H1 (cell line): Measurements from ENCODE around the gene NLRC5. TPM values are rescaled to one million over a fixed set of nuclear protein-coding genes. Genes with fewer than 3 reads are reported as not detected.

ENCODE experiments used
- CTCF ChIA-PET: fragments of 300-600 bp; sonication (Branson Sonifier 250); formaldehyde crosslinking; loops from one replicate; lab custom pipeline; 2021; ENCODE audit not compliant: partially characterized antibody; lab: Charles Lee
- POLR2A ChIA-PET: fragments of 300-600 bp; sonication (Branson Sonifier 250); formaldehyde crosslinking; loops from one replicate; lab custom pipeline; 2021; ENCODE audit warnings: inconsistent platforms; ENCODE audit not compliant: partially characterized antibody; lab: Charles Lee
- DNase-seq, 2 experiments: peaks; one replicate each; pipeline versions ENCODE4 v3.0.0 to v3.0.0-alpha.2; 2010 to 2022; ENCODE audit warnings: low spot score in 2 of 2, low read depth in 1 of 2, mixed read lengths in 1 of 2
- FAIRE-seq: peaks from 2 replicates; lab custom pipeline; 2011; peaks lifted over from hg19 to GRCh38; lab: Jason Lieb, UNC
- H2AFZ ChIP-seq: 2 replicates; pipeline ENCODE4 v1.8.1; 2012; ENCODE audit warnings: low read length, inconsistent platforms
- H2AK5ac ChIP-seq: 2 replicates; pipeline ENCODE4 v1.6.1; 2013; ENCODE audit warnings: low read depth, low read length
- H2BK120ac ChIP-seq: replicated peaks from 2 replicates; pipeline ENCODE3; 2013; ENCODE audit warnings: low read depth, low read length, inconsistent platforms
- H2BK12ac ChIP-seq: 2 replicates; pipeline ENCODE4 v1.6.1; 2013; ENCODE audit warnings: low read depth, low read length
- H2BK15ac ChIP-seq: 2 replicates; pipeline ENCODE4 v1.6.1; 2013; ENCODE audit warnings: low read length
- H2BK20ac ChIP-seq: 2 replicates; pipeline ENCODE4 v1.6.1; 2013; ENCODE audit warnings: low read length
- H2BK5ac ChIP-seq: 2 replicates; pipeline ENCODE4 v1.6.1; 2013; ENCODE audit warnings: low read depth, low read length
- H3K14ac ChIP-seq: 2 replicates; pipeline ENCODE4 v1.6.1; 2013; ENCODE audit warnings: inconsistent platforms; ENCODE audit not compliant: insufficient read length
- H3K18ac ChIP-seq: 2 replicates; pipeline ENCODE4 v1.6.1; 2013; ENCODE audit warnings: low read length; ENCODE audit errors: extremely low read depth
- H3K23ac ChIP-seq: 2 replicates; pipeline ENCODE4 v1.6.1; 2013; ENCODE audit warnings: inconsistent platforms; ENCODE audit not compliant: insufficient read length
- H3K23me2 ChIP-seq: 2 replicates; pipeline ENCODE4 v1.6.1; 2013; ENCODE audit warnings: low read depth, low read length
- H3K27ac ChIP-seq: 2 replicates; pipeline ENCODE4 v1.6.1; 2011; ENCODE audit warnings: low read depth, low read length, inconsistent platforms
- H3K27me3 ChIP-seq, 4 experiments: replicated peaks in 1 of 4; 1 replicate in 1 of 4; 2 replicates in 3 of 4; pipeline versions ENCODE4 v1.6.1 to v1.8.1; 2011 to 2013; ENCODE audit warnings: low read length in 3 of 4, mild to moderate bottlenecking in 3 of 4, inconsistent platforms in 2 of 4, mixed read lengths in 2 of 4, moderate library complexity in 1 of 4; ENCODE audit not compliant: control insufficient read depth in 3 of 4, insufficient read depth in 3 of 4; ENCODE audit errors: extremely low read depth in 1 of 4
- H3K36me3 ChIP-seq, 4 experiments: 2 replicates each; pipeline versions ENCODE4 v1.6.1 to v1.8.1; 2011 to 2013; ENCODE audit warnings: mild to moderate bottlenecking in 4 of 4, low read length in 3 of 4, moderate library complexity in 2 of 4, control low read depth in 1 of 4, inconsistent platforms in 1 of 4; ENCODE audit not compliant: insufficient read depth in 4 of 4, control insufficient read depth in 2 of 4
- H3K4ac ChIP-seq: replicated peaks from 2 replicates; pipeline ENCODE3; 2013; ENCODE audit warnings: low read length, low read depth, mixed read lengths, inconsistent platforms; ENCODE audit not compliant: insufficient read length
- H3K4me1 ChIP-seq, 4 experiments: replicated peaks in 1 of 4; 1 replicate in 1 of 4; 2 replicates in 3 of 4; pipeline versions ENCODE4 v1.6.1 to v1.8.1; 2011 to 2013; ENCODE audit warnings: low read length in 3 of 4, inconsistent platforms in 2 of 4, mixed read lengths in 1 of 4; ENCODE audit not compliant: insufficient read depth in 4 of 4, control insufficient read depth in 3 of 4
- H3K4me2 ChIP-seq, 2 experiments: 2 replicates each; pipeline versions ENCODE4 v1.6.1 to v1.8.1; 2011 to 2013; ENCODE audit warnings: low read depth in 2 of 2, low read length in 2 of 2, control low read depth in 1 of 2, inconsistent platforms in 1 of 2, mild to moderate bottlenecking in 1 of 2; ENCODE audit not compliant: insufficient read depth in 1 of 2
- H3K4me3 ChIP-seq, 4 experiments: fragments of 200-600, 300-600 bp in 1 of 4; sonication (generic), shearing (Covaris generic), sonication (Bioruptor Twin) in 1 of 4; 2 replicates each; pipeline versions ENCODE4 v1.5.1 to v1.8.1; 2011 to 2016; ENCODE audit warnings: low read length in 4 of 4, low read depth in 3 of 4, control low read depth in 2 of 4, inconsistent platforms in 2 of 4, mild to moderate bottlenecking in 2 of 4, mixed read lengths in 1 of 4, moderate library complexity in 1 of 4; ENCODE audit not compliant: insufficient read depth in 2 of 4; ENCODE audit errors: extremely low read depth in 1 of 4
- H3K56ac ChIP-seq: replicated peaks from 2 replicates; pipeline ENCODE3; 2013; ENCODE audit warnings: low read depth, mild to moderate bottlenecking, mixed read lengths, low read length, inconsistent platforms; ENCODE audit not compliant: insufficient read length
- H3K79me1 ChIP-seq: 2 replicates; pipeline ENCODE4 v1.6.1; 2013; ENCODE audit warnings: low read depth, low read length, control low read depth
- H3K79me2 ChIP-seq, 2 experiments: 2 replicates each; pipeline versions ENCODE4 v1.6.1 to v1.8.1; 2012 to 2013; ENCODE audit warnings: low read length in 2 of 2, mild to moderate bottlenecking in 2 of 2, inconsistent platforms in 1 of 2; ENCODE audit not compliant: insufficient read depth in 2 of 2, control insufficient read depth in 1 of 2
- H3K9ac ChIP-seq, 4 experiments: replicated peaks in 1 of 4; 1 replicate in 1 of 4; 2 replicates in 3 of 4; pipeline versions ENCODE4 v1.6.1 to v1.8.1; 2011 to 2013; ENCODE audit warnings: low read depth in 3 of 4, low read length in 3 of 4, control low read depth in 2 of 4, mild to moderate bottlenecking in 2 of 4, moderate library complexity in 2 of 4, inconsistent platforms in 1 of 4; ENCODE audit errors: extremely low read depth in 1 of 4
- H3K9me3 ChIP-seq, 2 experiments: 2 replicates each; pipeline versions ENCODE4 v1.6.1 to v1.8.1; 2012 to 2013; ENCODE audit warnings: mild to moderate bottlenecking in 2 of 2, moderate library complexity in 2 of 2, control low read depth in 1 of 2, inconsistent platforms in 1 of 2, low read depth in 1 of 2, low read length in 1 of 2, mixed read lengths in 1 of 2; ENCODE audit not compliant: insufficient read depth in 2 of 2
- H4K20me1 ChIP-seq, 2 experiments: replicated peaks in 1 of 2; 2 replicates each; pipeline versions ENCODE3 to v1.8.1; 2011 to 2013; ENCODE audit warnings: inconsistent platforms in 2 of 2, low read length in 2 of 2, mild to moderate bottlenecking in 1 of 2; ENCODE audit not compliant: insufficient read depth in 2 of 2, control insufficient read depth in 1 of 2
- H4K5ac ChIP-seq: 2 replicates; pipeline ENCODE4 v1.6.1; 2013; ENCODE audit warnings: low read length, low read depth, mixed read lengths, inconsistent platforms; ENCODE audit not compliant: insufficient read length
- H4K8ac ChIP-seq: 2 replicates; pipeline ENCODE4 v1.8.0; 2013; ENCODE audit warnings: mild to moderate bottlenecking, moderate library complexity, low read length, inconsistent platforms; ENCODE audit not compliant: insufficient read depth; ENCODE audit errors: extremely low read depth
- H4K91ac ChIP-seq: replicated peaks from 2 replicates; pipeline ENCODE3; 2013; ENCODE audit warnings: low read length, mixed read lengths, inconsistent platforms; ENCODE audit not compliant: insufficient read length
- CEBPB ChIP-seq: IDR thresholded peaks from 2 replicates; pipeline ENCODE4 v1.6.1; 2012; ENCODE audit warnings: low read depth, low read length
- CHD1 ChIP-seq: IDR thresholded peaks from 2 replicates; pipeline ENCODE4 v1.6.1; 2012; ENCODE audit warnings: low read depth, low read length, improper control_type of control experiment
- CHD2 ChIP-seq: IDR thresholded peaks from 2 replicates; pipeline ENCODE4 v1.6.1; 2012; ENCODE audit warnings: low read length, improper control_type of control experiment
- KDM5A ChIP-seq: fragments of 200-600 bp; IDR thresholded peaks from 2 replicates; pipeline ENCODE4 v1.7.1; 2012; ENCODE audit warnings: mild to moderate bottlenecking, low read length, inconsistent platforms, mixed read lengths
- RAD21 ChIP-seq, 2 experiments: IDR thresholded peaks in 1 of 2; conservative IDR thresholded peaks in 1 of 2; 2 replicates each; pipeline ENCODE4 v1.6.1; 2011; ENCODE audit warnings: low read depth in 2 of 2, low read length in 2 of 2, improper control_type of control experiment in 1 of 2, inconsistent platforms in 1 of 2, mild to moderate bottlenecking in 1 of 2, moderate library complexity in 1 of 2
- RXRA ChIP-seq: IDR thresholded peaks from 2 replicates; pipeline ENCODE4 v1.6.1; 2011; ENCODE audit warnings: low read depth, mild to moderate bottlenecking, low read length, moderate library complexity; ENCODE audit not compliant: insufficient read depth
- SP2 ChIP-seq: IDR thresholded peaks from 2 replicates; pipeline ENCODE4 v1.6.1; 2012; ENCODE audit warnings: mild to moderate bottlenecking, low read length, inconsistent platforms
- SUZ12 ChIP-seq: fragments of 200-600 bp; sonication (generic); IDR thresholded peaks from 2 replicates; pipeline ENCODE4 v1.6.1; 2012; ENCODE audit warnings: mild to moderate bottlenecking, inconsistent platforms, low read length, moderate library complexity, mixed read lengths
- TAF1 ChIP-seq: IDR thresholded peaks from 2 replicates; pipeline ENCODE4 v1.6.1; 2011; ENCODE audit warnings: mild to moderate bottlenecking, low read depth, low read length
- TCF12 ChIP-seq: IDR thresholded peaks from 2 replicates; pipeline ENCODE4 v1.6.1; 2011; ENCODE audit warnings: low read depth, mild to moderate bottlenecking, low read length
- TEAD4 ChIP-seq: IDR thresholded peaks from 2 replicates; pipeline ENCODE4 v1.6.1; 2012; ENCODE audit warnings: low read depth, low read length, inconsistent platforms, mixed read lengths
- YY1 ChIP-seq: IDR thresholded peaks from 2 replicates; pipeline ENCODE4 v1.6.1; 2011; ENCODE audit warnings: low read depth, mild to moderate bottlenecking, low read length
- WGBS, 2 experiments: shearing (Covaris generic) in 1 of 2; methylation state at CpG; one replicate each; pipeline versions ENCODE4 v1.1.6 to v1.1.7; 2013 to 2015; ENCODE audit warnings: low lambda C conversion rate in 2 of 2, mixed read lengths in 2 of 2, inconsistent platforms in 1 of 2, low coverage in 1 of 2, missing lambda C conversion rate in 1 of 2; ENCODE audit not compliant: insufficient replicate concordance in 2 of 2, insufficient coverage in 1 of 2, insufficient read length in 1 of 2; ENCODE audit errors: extremely low coverage in 1 of 2, missing lambda C conversion rate in 1 of 2; 5-methylcytosine and 5-hydroxymethylcytosine counted together
- polyA plus RNA-seq, 7 experiments: library from polyadenylated mRNA; depleted of rRNA in 3 of 7; stranded (reverse) in 5 of 7; unstranded in 2 of 7; fragments of >200 nt in 5 of 7; fragments of 200-250 nt in 2 of 7; gene quantifications; 1 replicate in 5 of 7; 2 replicates in 1 of 7; 4 replicates in 1 of 7; pipeline versions ENCODE4 v1.2.1 to v1.2.3, GENCODE V29; 2011 to 2013; ENCODE audit warnings: missing spikeins in 2 of 7, mixed read lengths in 2 of 7
- total RNA-seq: library from RNA; stranded (reverse); fragmentation: NEBNext Ultra II Directional; extraction: Animal tissue kit (Norgen Biotek cat#: 25700); gene quantifications from 2 replicates; pipeline ENCODE4 v1.2.1, GENCODE V29; 2021
- TF ChIP-seq, protein P1 (sequence below): IDR thresholded peaks from 2 replicates; pipeline ENCODE4 v1.6.1; 2011; ENCODE audit warnings: low read depth, mild to moderate bottlenecking, low read length; ENCODE audit not compliant: insufficient read depth
- TF ChIP-seq, protein P2 (sequence below): IDR thresholded peaks from 2 replicates; pipeline ENCODE4 v1.6.1; 2012; ENCODE audit warnings: inconsistent platforms

NLRC5 gene
- total and polyA plus RNA-seq, 2 of the 8 experiments (the other 6 are each of a cell fraction or from before 2014, with no cell fraction given) = 2.2 to 3.2 TPM

DNA sequence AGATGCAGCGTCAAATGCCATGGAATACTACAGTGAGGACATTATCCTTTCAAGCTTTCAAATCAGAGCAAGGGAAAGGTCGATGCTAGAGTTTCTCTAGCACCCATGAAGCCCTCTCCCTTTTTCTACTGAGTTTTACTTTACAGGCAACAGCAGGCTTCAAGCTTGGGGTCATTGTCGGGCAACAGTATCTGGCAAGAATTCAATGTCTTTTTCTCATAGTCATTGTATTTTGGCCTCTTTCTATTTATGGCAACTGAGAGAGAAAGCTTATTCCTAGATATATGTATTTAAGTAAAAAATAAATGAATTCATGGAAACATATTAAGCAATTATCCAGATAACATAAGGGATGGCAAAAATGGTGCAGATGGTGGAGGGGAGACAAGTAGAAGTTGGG is 28.0 kb upstream of the NLRC5 start:
- no peak overlapping the region for H4K8ac ChIP-seq
- H3K4me2 ChIP-seq = no peak overlapping the region
- no peak overlapping the region for H2BK20ac ChIP-seq
- H4K20me1 ChIP-seq = no peaks in the 10 kb centered on the region
- H3K36me3 ChIP-seq = no peaks in the 10 kb centered on the region
- no peak overlapping the region for H3K4me3 ChIP-seq
- peaks cover 0 to 2% (median 1%) of the 10 kb centered on the region in 4 experiments; a peak in 4 of 7 replicates for H3K4me1 ChIP-seq
- no peaks in the 10 kb centered on the region for H3K9me3 ChIP-seq
- ChIA-PET POLR2A (interaction anchor here (0.6 kb wide), 2 partner anchors 33 to 1645 kb away, joined by 3 to 4 read pairs; no protein-coding TSS in a partner anchor), CTCF (interaction anchor here (0.8 to 5.2 kb wide), 5 partner anchors 9 to 84 kb away, joined by 3 to 38 read pairs (median 4); no protein-coding TSS in a partner anchor)
- no peak overlapping the region for H3K18ac ChIP-seq
- no peak overlapping the region for H2BK12ac ChIP-seq
- FAIRE-seq (no peak), DNase-seq (no peak)
- no peak overlapping the region for H3K4ac ChIP-seq
- no peak overlapping the region for H3K23ac ChIP-seq
- no peak overlapping the region for H3K27ac ChIP-seq
- no peak overlapping the region for H4K5ac ChIP-seq
- H2BK15ac ChIP-seq = no peak overlapping the region
- H3K14ac ChIP-seq = no peak overlapping the region
- H2BK5ac ChIP-seq = no peak overlapping the region
- H3K9ac ChIP-seq = no peak overlapping the region
- H2BK120ac ChIP-seq = no peak overlapping the region
- no peak overlapping the region for H4K91ac ChIP-seq
- no peaks in the 10 kb centered on the region for H3K27me3 ChIP-seq
- H3K79me2 ChIP-seq = no peaks in the 10 kb centered on the region
- 86% methylated on average over 3 of the region's 3 CpGs; no CpG with 5 or more reads in 1 of the 2 experiments for WGBS, 2 experiments
- no peaks in the 10 kb centered on the region for H3K79me1 ChIP-seq
- no peak overlapping the region for H2AK5ac ChIP-seq
- no peaks in the 10 kb centered on the region for H3K23me2 ChIP-seq
- no peak overlapping the region for H2AFZ ChIP-seq
- H3K56ac ChIP-seq = no peak overlapping the region
- TF ChIP-seq SP2 (no peak), RAD21 (IDR thresholded peaks at IDR 0.05 in 1 of 2, conservative IDR thresholded peaks at IDR 0.05 in 1 of 2; ENCODE audit: low read depth in 2 of 2, low read length in 2 of 2) (no peak), YY1 (no peak), RXRA (no peak), CHD2 (no peak), TCF12 (no peak), TEAD4 (no peak), CEBPB (no peak), SUZ12 (no peak), TAF1 (no peak), KDM5A (no peak), CHD1 (no peak)
- TF ChIP-seq, protein P1, sequence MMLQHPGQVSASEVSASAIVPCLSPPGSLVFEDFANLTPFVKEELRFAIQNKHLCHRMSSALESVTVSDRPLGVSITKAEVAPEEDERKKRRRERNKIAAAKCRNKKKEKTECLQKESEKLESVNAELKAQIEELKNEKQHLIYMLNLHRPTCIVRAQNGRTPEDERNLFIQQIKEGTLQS = no peak
- TF ChIP-seq, protein P2, sequence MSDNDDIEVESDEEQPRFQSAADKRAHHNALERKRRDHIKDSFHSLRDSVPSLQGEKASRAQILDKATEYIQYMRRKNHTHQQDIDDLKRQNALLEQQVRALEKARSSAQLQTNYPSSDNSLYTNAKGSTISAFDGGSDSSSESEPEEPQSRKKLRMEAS = no peak
